ENCODE measurements around the gene TMCO2. TPM values are rescaled to one million over a fixed set of nuclear protein-coding genes. Genes with fewer than 3 reads are reported as not detected.

TMCO2 gene
- total and polyA plus RNA-seq, 10 of the 15 experiments (the other 5 are each of a cell fraction or from before 2014, with no cell fraction given) = not detected

- TF ChIP-seq SMAD1 (IDR thresholded peaks at IDR 0.05; ENCODE audit: low read depth, partially characterized antibody) (no peak), HDAC2 (IDR thresholded peaks at IDR 0.05) (no peak), EGR1 (IDR thresholded peaks at IDR 0.05; ENCODE audit: borderline replicate concordance in 1 of 2, low read depth in 2 of 2, low read length in 2 of 2) (no peak), JUNB (IDR thresholded peaks at IDR 0.05) (no peak), CBFB (IDR thresholded peaks at IDR 0.05; ENCODE audit: low read depth) (no peak), RELB (IDR thresholded peaks at IDR 0.05; ENCODE audit: low read depth) (no peak), ZZZ3 (IDR thresholded peaks at IDR 0.05; ENCODE audit: control insufficient read depth, insufficient read length, low read depth) (no peak), CREM (IDR thresholded peaks at IDR 0.05; ENCODE audit: low read depth) (no peak), SMC3 (IDR thresholded peaks at IDR 0.05; ENCODE audit: borderline replicate concordance, low read length) (no peak), HDAC6 (IDR thresholded peaks at IDR 0.05; ENCODE audit: unreplicated experiment) (no peak)
Measured at GRCh38 chr1:40210511-40211204, 37.1 kb upstream of the TMCO2 start (continued).

- peaks cover 12% of the 10 kb centered on the region; the same call in 1 of the 2 replicates for H3K4me1 ChIP-seq (ENCODE audit: control insufficient read depth, insufficient read depth, low read length)
- no peaks in the 10 kb centered on the region; the same call in 1 of the 2 replicates for H3K79me2 ChIP-seq (ENCODE audit: control insufficient read depth, insufficient read depth, low read length)
- SMC1A ChIA-PET (ENCODE audit: uncharacterized antibody, unreplicated experiment) = interaction anchor here (2.0 to 3.9 kb wide), 3 partner anchors 13 to 39 kb away, joined by 5 to 30 read pairs (median 6); partner anchors contain the start of gene ZMPSTE24
- CTCF ChIA-PET = interaction anchor here (1.5 to 1.6 kb wide), 2 partner anchors 66 to 187 kb away, joined by 5 to 6 read pairs; no protein-coding TSS in a partner anchor
- intact Hi-C loops (cut with micrococcal nuclease; ENCODE audit: unreplicated experiment) (no loop called here), in situ Hi-C loops (cut with MboI) (no loop called here)
- H4K20me1 ChIP-seq (ENCODE audit: control insufficient read depth, insufficient read depth) = no peaks in the 10 kb centered on the region
- DNase-seq (ENCODE audit: low read depth, low spot score) = no peak
- BruUV-seq (replicated peaks) = no TSS peak
- POLR2A ChIA-PET = no interaction called here
- no peak for ATAC-seq
- peaks cover 0 to 10% of the 10 kb centered on the region in 2 experiments for H3K36me3 ChIP-seq (ENCODE audit: control insufficient read depth in 2 of 2, insufficient read depth in 2 of 2, low read length in 1 of 2)
- no peak overlapping the region for H3K27ac ChIP-seq (ENCODE audit: control insufficient read depth, insufficient read depth)
- 100% methylated on average over 5 of the region's 5 CpGs for WGBS (ENCODE audit: insufficient coverage, insufficient replicate concordance, low lambda C conversion rate, missing lambda C conversion rate)
- H3K4me3 ChIP-seq = no peak overlapping the region
- no peak overlapping the region for H3K4me2 ChIP-seq (ENCODE audit: control insufficient read depth, insufficient read depth)
- no peak overlapping the region for H2AFZ ChIP-seq (ENCODE audit: control insufficient read depth, low read depth, low read length)
- H3K9ac ChIP-seq (ENCODE audit: control insufficient read depth, insufficient read depth, low read length) = no peak overlapping the region
- RAD21 ChIA-PET (ENCODE audit: unreplicated experiment) = interaction anchor here (1.4 kb wide), 1 partner anchor 97 kb away, joined by 3 read pairs; no protein-coding TSS in a partner anchor
- H3K9me3 ChIP-seq (replicated peaks; ENCODE audit: control insufficient read depth, insufficient read depth, low read length) = no peaks in the 10 kb centered on the region; the same call in 2 of the 3 replicates
- H3K27me3 ChIP-seq (replicated peaks in 1 of 2; ENCODE audit: control insufficient read depth in 2 of 2, insufficient read depth in 2 of 2, low read length in 1 of 2) = no peaks in the 10 kb centered on the region
- no peak for TF ChIP-seq MTA2 (IDR thresholded peaks at IDR 0.05; ENCODE audit: low read depth)
- TF ChIP-seq MEF2B (IDR thresholded peaks at IDR 0.05; ENCODE audit: partially characterized antibody, poor library complexity, severe bottlenecking) = no peak
- no peak for TF ChIP-seq TAF1 (IDR thresholded peaks at IDR 0.05; ENCODE audit: borderline replicate concordance, low read depth, low read length)
- no peak for TF ChIP-seq IKZF1 (conservative IDR thresholded peaks at IDR 0.05)
- no peak for TF ChIP-seq E4F1 (IDR thresholded peaks at IDR 0.05; ENCODE audit: borderline replicate concordance, partially characterized antibody)
- FAIRE-seq = no peak
Measured at GRCh38 chr1:40218333-40218732, 29.4 kb upstream of the TMCO2 start.
